Astrocyte of the cerebellum (primary cell): ENCODE measurements around the gene RIPOR1.

Experiments used
- DNase-seq: peaks from one replicate; pipeline ENCODE4 v3.0.0-alpha.2; 2011; ENCODE audit warnings: low read depth
- H3K4me3 ChIP-seq: 2 replicates; pipeline ENCODE4 v1.5.1; 2011; ENCODE audit warnings: mild to moderate bottlenecking, low read depth, low read length, moderate library complexity
- in situ Hi-C: cut with HindIII; loops from 2 replicates; pipeline ENCODE4 v1.10.0; 2017; ENCODE audit warnings: low sequenced_read_pairs
- TF ChIP-seq, protein P1 (sequence below): IDR thresholded peaks from 2 replicates; pipeline ENCODE4 v1.5.1; 2012; ENCODE audit warnings: low read length, low read depth, moderate library complexity, mild to moderate bottlenecking; ENCODE audit errors: missing control alignments

The RIPOR1 gene

DNA sequence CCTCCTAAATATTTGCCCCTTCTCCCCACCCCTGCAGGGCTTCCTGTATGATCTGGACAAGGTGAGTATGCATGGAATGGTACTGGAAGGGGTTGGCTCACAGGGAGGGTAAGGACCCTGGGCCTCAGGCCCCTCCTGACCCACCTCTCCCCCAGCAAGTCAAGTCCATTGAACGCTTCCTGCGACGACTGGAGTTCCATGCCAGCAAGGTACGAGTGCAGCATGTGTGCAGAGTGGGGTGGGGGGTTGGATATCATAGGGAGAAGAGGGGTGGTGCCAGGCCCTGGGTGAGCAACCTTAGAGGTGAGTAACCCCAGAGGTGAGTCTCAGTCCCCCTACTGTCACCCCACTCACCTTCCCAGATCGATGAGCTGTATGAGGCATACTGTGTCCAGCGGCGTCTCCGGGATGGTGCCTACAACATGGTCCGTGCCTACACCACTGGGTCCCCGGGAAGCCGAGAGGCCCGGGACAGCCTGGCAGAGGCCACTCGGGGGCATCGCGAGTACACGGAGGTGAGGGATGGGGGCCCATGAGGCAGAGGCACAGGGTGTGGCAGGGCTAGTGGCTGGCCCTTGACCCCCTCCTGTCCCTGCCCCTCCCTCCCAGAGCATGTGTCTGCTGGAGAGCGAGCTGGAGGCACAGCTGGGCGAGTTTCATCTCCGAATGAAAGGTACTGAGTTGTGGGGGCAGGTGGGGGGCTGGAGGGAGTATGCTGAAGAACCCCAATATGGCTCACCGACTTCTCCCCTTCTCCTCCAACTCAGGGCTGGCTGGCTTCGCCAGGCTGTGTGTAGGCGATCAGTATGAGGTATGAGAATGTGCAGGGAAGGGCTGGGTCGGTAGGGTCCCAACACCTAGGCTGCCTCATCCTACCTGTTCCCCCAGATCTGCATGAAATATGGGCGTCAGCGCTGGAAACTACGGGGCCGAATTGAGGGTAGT, 11.3 kb downstream of the RIPOR1 start:
- H3K4me3 ChIP-seq = no peak overlapping the region
- no peak for DNase-seq
- in situ Hi-C loops = no loop called here
- TF ChIP-seq, protein P1, sequence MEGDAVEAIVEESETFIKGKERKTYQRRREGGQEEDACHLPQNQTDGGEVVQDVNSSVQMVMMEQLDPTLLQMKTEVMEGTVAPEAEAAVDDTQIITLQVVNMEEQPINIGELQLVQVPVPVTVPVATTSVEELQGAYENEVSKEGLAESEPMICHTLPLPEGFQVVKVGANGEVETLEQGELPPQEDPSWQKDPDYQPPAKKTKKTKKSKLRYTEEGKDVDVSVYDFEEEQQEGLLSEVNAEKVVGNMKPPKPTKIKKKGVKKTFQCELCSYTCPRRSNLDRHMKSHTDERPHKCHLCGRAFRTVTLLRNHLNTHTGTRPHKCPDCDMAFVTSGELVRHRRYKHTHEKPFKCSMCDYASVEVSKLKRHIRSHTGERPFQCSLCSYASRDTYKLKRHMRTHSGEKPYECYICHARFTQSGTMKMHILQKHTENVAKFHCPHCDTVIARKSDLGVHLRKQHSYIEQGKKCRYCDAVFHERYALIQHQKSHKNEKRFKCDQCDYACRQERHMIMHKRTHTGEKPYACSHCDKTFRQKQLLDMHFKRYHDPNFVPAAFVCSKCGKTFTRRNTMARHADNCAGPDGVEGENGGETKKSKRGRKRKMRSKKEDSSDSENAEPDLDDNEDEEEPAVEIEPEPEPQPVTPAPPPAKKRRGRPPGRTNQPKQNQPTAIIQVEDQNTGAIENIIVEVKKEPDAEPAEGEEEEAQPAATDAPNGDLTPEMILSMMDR = no peak

GRCh38 chr16:67540756-67541155, 12.1 kb downstream of the RIPOR1 start:
- TF ChIP-seq, protein P1 = no peak
- H3K4me3 ChIP-seq = no peak overlapping the region
- no peak for DNase-seq
- in situ Hi-C loops = no loop called here

GRCh38 chr16:67541391-67542263, 13.0 kb downstream of the RIPOR1 start:
- H3K4me3 ChIP-seq = no peak overlapping the region
- in situ Hi-C loops = no loop called here
- DNase-seq = no peak
- TF ChIP-seq, protein P1 = no peak

DNA sequence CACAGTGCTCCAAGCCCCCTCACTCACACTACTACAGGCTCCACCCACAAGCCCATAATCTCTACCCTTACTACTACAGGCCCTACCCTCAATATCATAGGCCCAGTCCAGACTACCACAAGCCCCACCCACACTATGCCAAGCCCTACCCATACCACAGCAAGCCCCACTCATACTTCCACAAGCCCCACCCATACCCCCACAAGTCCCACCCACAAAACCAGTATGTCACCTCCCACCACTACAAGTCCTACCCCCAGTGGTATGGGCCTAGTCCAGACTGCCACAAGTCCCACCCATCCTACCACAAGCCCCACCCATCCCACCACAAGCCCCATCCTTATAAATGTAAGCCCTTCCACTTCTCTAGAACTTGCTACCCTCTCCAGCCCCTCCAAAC, 13.8 kb downstream of the RIPOR1 start:
- H3K4me3 ChIP-seq = no peak overlapping the region
- DNase-seq = no peak
- TF ChIP-seq, protein P1 = no peak
- in situ Hi-C loops = no loop called here

DNA sequence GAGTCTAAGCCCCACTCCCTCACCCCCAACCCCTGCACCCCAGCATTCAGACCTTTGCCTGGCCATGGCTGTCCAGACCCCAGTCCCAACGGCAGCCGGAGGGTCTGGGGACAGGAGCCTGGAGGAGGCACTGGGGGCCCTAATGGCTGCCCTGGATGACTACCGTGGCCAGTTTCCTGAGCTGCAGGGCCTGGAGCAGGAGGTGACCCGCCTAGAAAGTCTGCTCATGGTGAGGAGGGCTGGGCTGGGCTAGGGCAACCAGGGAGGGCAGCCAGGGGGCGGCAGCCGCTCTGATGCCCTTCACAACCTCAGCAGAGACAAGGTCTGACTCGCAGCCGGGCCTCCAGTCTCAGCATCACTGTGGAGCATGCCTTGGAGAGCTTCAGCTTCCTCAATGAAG, 14.4 kb downstream of the RIPOR1 start:
- in situ Hi-C loops = no loop called here
- H3K4me3 ChIP-seq = no peak overlapping the region
- TF ChIP-seq, protein P1 = no peak
- no peak for DNase-seq

DNA sequence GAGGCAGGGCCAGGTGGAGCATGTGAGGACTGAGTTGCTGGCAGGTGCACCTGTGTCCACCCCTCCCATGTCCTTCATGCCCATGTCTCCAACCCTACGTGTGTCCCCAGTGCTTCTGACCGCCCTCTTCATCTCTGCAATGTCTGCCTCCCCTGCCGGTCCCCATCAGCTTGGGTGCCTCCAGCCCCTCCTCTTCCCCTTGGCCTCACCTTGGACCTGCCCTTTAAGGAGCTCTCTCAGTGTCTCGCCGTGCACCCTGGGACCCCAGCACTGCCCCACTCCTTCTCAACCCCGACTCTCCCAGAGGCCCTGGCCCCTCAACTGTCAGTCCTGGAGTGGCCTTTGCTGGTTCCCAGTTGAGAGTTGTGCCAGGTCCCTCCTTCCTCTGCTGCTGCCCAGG, 15.0 kb downstream of the RIPOR1 start:
- no peak overlapping the region for H3K4me3 ChIP-seq
- in situ Hi-C loops = no loop called here
- TF ChIP-seq, protein P1 = no peak
- DNase-seq = no peak
